Karpas-422 (cell line): ENCODE results near the gene ATG4C. TPM values are rescaled to one million over a fixed set of nuclear protein-coding genes. Genes with fewer than 3 reads are reported as not detected.

Experiments
- DNase-seq: peaks from one replicate; pipeline ENCODE4 v3.0.0-alpha.2; 2015
- H2AFZ ChIP-seq: fragments of 200-600 bp; sonication (generic); 2 replicates; pipeline ENCODE4 v1.6.1; 2014; ENCODE audit warnings: antibody characterized with exemption, low read length, mixed read lengths
- H3K27ac ChIP-seq: fragments of 200-600 bp; sonication (generic); 2 replicates; pipeline ENCODE4 v1.5.1; 2014; ENCODE audit warnings: mild to moderate bottlenecking, low read length, moderate library complexity
- H3K27me3 ChIP-seq: fragments of 200-600 bp; sonication (generic); 2 replicates; pipeline ENCODE4 v1.6.1; 2014; ENCODE audit warnings: low read length, mixed read lengths
- H3K36me3 ChIP-seq: fragments of 200-600 bp; sonication (generic); 2 replicates; pipeline ENCODE4 v1.6.1; 2014; ENCODE audit warnings: low read length, mixed read lengths; ENCODE audit not compliant: insufficient read depth
- H3K4me1 ChIP-seq: fragments of 200-600 bp; sonication (generic); 2 replicates; pipeline ENCODE4 v1.6.1; 2014; ENCODE audit warnings: mild to moderate bottlenecking, low read length, mixed read lengths
- H3K4me2 ChIP-seq: fragments of 200-600 bp; sonication (generic); 2 replicates; pipeline ENCODE4 v1.6.1; 2014; ENCODE audit warnings: low read length, low read depth, mild to moderate bottlenecking; ENCODE audit not compliant: poor library complexity, severe bottlenecking
- H3K4me3 ChIP-seq: fragments of 200-600 bp; sonication (generic); 2 replicates; pipeline ENCODE4 v1.5.1; 2014; ENCODE audit warnings: mild to moderate bottlenecking, antibody characterized with exemption, low read length, mixed read lengths
- H3K79me2 ChIP-seq: fragments of 200-600 bp; sonication (generic); 2 replicates; pipeline ENCODE4 v1.6.1; 2014; ENCODE audit warnings: mild to moderate bottlenecking, low read length, mixed read lengths
- H3K9ac ChIP-seq: fragments of 200-600 bp; sonication (generic); 2 replicates; pipeline ENCODE4 v1.6.0; 2014; ENCODE audit warnings: low read length
- H3K9me2 ChIP-seq: fragments of 200-600 bp; sonication (generic), shearing (Covaris generic); replicated peaks from 2 replicates; pipeline ENCODE4 v1.6.0; 2014; ENCODE audit warnings: mild to moderate bottlenecking, low read length, moderate library complexity; ENCODE audit not compliant: insufficient read depth
- H3K9me3 ChIP-seq: fragments of 300-700, 200-600 bp; sonication (generic); 2 replicates; pipeline ENCODE4 v1.6.1; 2014; ENCODE audit warnings: low read length, mixed read lengths
- H4K20me1 ChIP-seq: fragments of 200-600 bp; sonication (generic); 2 replicates; pipeline ENCODE4 v1.6.1; 2014; ENCODE audit warnings: mild to moderate bottlenecking, antibody characterized with exemption, low read length, low read depth; ENCODE audit not compliant: insufficient read depth
- total RNA-seq: library from RNA; depleted of rRNA; stranded (reverse); fragments of >200 nt; shearing (Covaris generic); gene quantifications from 2 replicates; pipeline ENCODE4 v1.2.3, GENCODE V29; 2014; ENCODE audit warnings: low replicate concordance

Gene ATG4C
- total RNA-seq, 1 experiment from 2014 or later, result 18.6 TPM

GRCh38 chr1:62876535-62876934 is 92.6 kb downstream of the ATG4C start:
- Histone ChIP-seq H3K79me2 (no peaks in the 10 kb centered on the region), H3K4me3 (no peak overlapping the region), H3K4me2 (no peak overlapping the region), H3K36me3 (no peaks in the 10 kb centered on the region), H3K27me3 (0 out of 2 replicates have a peak, but pooled peaks cover 2% of the 10 kb centered on the region), H3K4me1 (no peaks in the 10 kb centered on the region), H4K20me1 (no peaks in the 10 kb centered on the region), H3K9me2 (no peaks in the 10 kb centered on the region), H3K27ac (no peak overlapping the region), H3K9ac (no peak overlapping the region), H3K9me3 (peaks cover 3% of the 10 kb centered on the region; the same call in 1 of the 2 replicates), H2AFZ (no peak overlapping the region)
- DNase-seq, result no peak

- H3K27ac ChIP-seq, result no peak overlapping the region
- no peaks in the 10 kb centered on the region for H4K20me1 ChIP-seq
- no peaks in the 10 kb centered on the region for H3K36me3 ChIP-seq
Measured at GRCh38 chr1:62877579-62877978, 93.6 kb downstream of the ATG4C start.

GRCh38 chr1:62879962-62880361 is 96.0 kb downstream of the ATG4C start:
- no peak overlapping the region for H3K4me3 ChIP-seq
- H3K9me3 ChIP-seq, result peaks cover 3% of the 10 kb centered on the region; the same call in 1 of the 2 replicates
- no peaks in the 10 kb centered on the region for H3K36me3 ChIP-seq
- no peak overlapping the region for H3K27ac ChIP-seq
- no peaks in the 10 kb centered on the region for H3K9me2 ChIP-seq
- DNase-seq, result no peak
- H3K4me1 ChIP-seq, result no peaks in the 10 kb centered on the region
- H3K79me2 ChIP-seq, result no peaks in the 10 kb centered on the region
- H3K27me3 ChIP-seq, result 0 out of 2 replicates have a peak, but pooled peaks cover 2% of the 10 kb centered on the region
- no peak overlapping the region for H3K9ac ChIP-seq
- no peaks in the 10 kb centered on the region for H4K20me1 ChIP-seq
- no peak overlapping the region for H3K4me2 ChIP-seq
- no peak overlapping the region for H2AFZ ChIP-seq

More at GRCh38 chr1:62877579-62877978, 93.6 kb downstream of the ATG4C start:
- H3K4me3 ChIP-seq, result no peak overlapping the region
- H3K27me3 ChIP-seq, result 0 out of 2 replicates have a peak, but pooled peaks cover 2% of the 10 kb centered on the region
- peaks cover 3% of the 10 kb centered on the region; the same call in 1 of the 2 replicates for H3K9me3 ChIP-seq
- no peak overlapping the region for H3K4me2 ChIP-seq
- no peak overlapping the region for H3K9ac ChIP-seq
- no peak for DNase-seq
- H3K4me1 ChIP-seq, result no peaks in the 10 kb centered on the region
- no peaks in the 10 kb centered on the region for H3K79me2 ChIP-seq
- no peak overlapping the region for H2AFZ ChIP-seq
- H3K9me2 ChIP-seq, result no peaks in the 10 kb centered on the region

GRCh38 chr1:62882201-62883104 is 98.5 kb downstream of the ATG4C start:
- Histone ChIP-seq H3K4me1 (no peaks in the 10 kb centered on the region), H4K20me1 (no peaks in the 10 kb centered on the region), H3K27me3 (0 out of 2 replicates have a peak, but pooled peaks cover 2% of the 10 kb centered on the region), H3K79me2 (no peaks in the 10 kb centered on the region), H3K4me3 (no peak overlapping the region), H3K36me3 (no peaks in the 10 kb centered on the region), H3K27ac (no peak overlapping the region), H3K4me2 (no peak overlapping the region), H3K9me3 (peaks cover 3% of the 10 kb centered on the region; the same call in 1 of the 2 replicates), H3K9me2 (no peaks in the 10 kb centered on the region), H3K9ac (no peak overlapping the region), H2AFZ (no peak overlapping the region)
- no peak for DNase-seq

GRCh38 chr1:62884156-62884740 is 100.3 kb downstream of the ATG4C start:
- no peaks in the 10 kb centered on the region for H3K79me2 ChIP-seq
- H2AFZ ChIP-seq, result no peak overlapping the region
- no peak overlapping the region for H3K4me2 ChIP-seq
- no peak for DNase-seq
- no peaks in the 10 kb centered on the region for H3K4me1 ChIP-seq
- no peak overlapping the region for H3K27ac ChIP-seq
- H3K9me2 ChIP-seq, result no peaks in the 10 kb centered on the region
- no peak overlapping the region for H3K9ac ChIP-seq
- H3K27me3 ChIP-seq, result no peaks in the 10 kb centered on the region
- H4K20me1 ChIP-seq, result no peaks in the 10 kb centered on the region
- no peak overlapping the region for H3K4me3 ChIP-seq
- H3K9me3 ChIP-seq, result peaks cover 3% of the 10 kb centered on the region; the same call in 1 of the 2 replicates
- H3K36me3 ChIP-seq, result no peaks in the 10 kb centered on the region

GRCh38 chr1:62887799-62888507 is 104.0 kb downstream of the ATG4C start:
- H3K4me2 ChIP-seq, result no peak overlapping the region
- no peaks in the 10 kb centered on the region for H3K36me3 ChIP-seq
- no peak overlapping the region for H3K4me3 ChIP-seq
- no peaks in the 10 kb centered on the region for H3K9me3 ChIP-seq
- H3K27ac ChIP-seq, result no peak overlapping the region
- no peak for DNase-seq
- no peak overlapping the region for H3K9ac ChIP-seq
- H3K27me3 ChIP-seq, result no peaks in the 10 kb centered on the region
- no peaks in the 10 kb centered on the region for H3K4me1 ChIP-seq
- no peaks in the 10 kb centered on the region for H4K20me1 ChIP-seq
- H3K9me2 ChIP-seq, result no peaks in the 10 kb centered on the region
- H2AFZ ChIP-seq, result no peak overlapping the region
- no peaks in the 10 kb centered on the region for H3K79me2 ChIP-seq

GRCh38 chr1:62891956-62892562 is 108.1 kb downstream of the ATG4C start:
- no peaks in the 10 kb centered on the region for H3K36me3 ChIP-seq
- H3K27me3 ChIP-seq, result no peaks in the 10 kb centered on the region
- H3K9me2 ChIP-seq, result no peaks in the 10 kb centered on the region
- no peak overlapping the region for H2AFZ ChIP-seq
- H3K9ac ChIP-seq, result no peak overlapping the region
- H4K20me1 ChIP-seq, result no peaks in the 10 kb centered on the region
- no peak overlapping the region for H3K4me2 ChIP-seq
- H3K27ac ChIP-seq, result no peak overlapping the region
- H3K4me1 ChIP-seq, result peaks cover 3% of the 10 kb centered on the region; the same call in 1 of the 2 replicates
- no peak for DNase-seq
- H3K79me2 ChIP-seq, result no peaks in the 10 kb centered on the region
- H3K9me3 ChIP-seq, result no peaks in the 10 kb centered on the region
- H3K4me3 ChIP-seq, result no peak overlapping the region
